Astrocyte of the cerebellum (primary cell): ENCODE data around the gene NR2C2AP.

ENCODE experiments used
- DNase-seq: peaks from one replicate; pipeline ENCODE4 v3.0.0-alpha.2; 2011; ENCODE audit warnings: low read depth
- H3K4me3 ChIP-seq: 2 replicates; pipeline ENCODE4 v1.5.1; 2011; ENCODE audit warnings: mild to moderate bottlenecking, low read depth, low read length, moderate library complexity
- in situ Hi-C: cut with HindIII; loops from 2 replicates; pipeline ENCODE4 v1.10.0; 2017; ENCODE audit warnings: low sequenced_read_pairs
- TF ChIP-seq, protein P1 (sequence below): IDR thresholded peaks from 2 replicates; pipeline ENCODE4 v1.5.1; 2012; ENCODE audit warnings: low read length, low read depth, moderate library complexity, mild to moderate bottlenecking; ENCODE audit errors: missing control alignments

The NR2C2AP gene

DNA sequence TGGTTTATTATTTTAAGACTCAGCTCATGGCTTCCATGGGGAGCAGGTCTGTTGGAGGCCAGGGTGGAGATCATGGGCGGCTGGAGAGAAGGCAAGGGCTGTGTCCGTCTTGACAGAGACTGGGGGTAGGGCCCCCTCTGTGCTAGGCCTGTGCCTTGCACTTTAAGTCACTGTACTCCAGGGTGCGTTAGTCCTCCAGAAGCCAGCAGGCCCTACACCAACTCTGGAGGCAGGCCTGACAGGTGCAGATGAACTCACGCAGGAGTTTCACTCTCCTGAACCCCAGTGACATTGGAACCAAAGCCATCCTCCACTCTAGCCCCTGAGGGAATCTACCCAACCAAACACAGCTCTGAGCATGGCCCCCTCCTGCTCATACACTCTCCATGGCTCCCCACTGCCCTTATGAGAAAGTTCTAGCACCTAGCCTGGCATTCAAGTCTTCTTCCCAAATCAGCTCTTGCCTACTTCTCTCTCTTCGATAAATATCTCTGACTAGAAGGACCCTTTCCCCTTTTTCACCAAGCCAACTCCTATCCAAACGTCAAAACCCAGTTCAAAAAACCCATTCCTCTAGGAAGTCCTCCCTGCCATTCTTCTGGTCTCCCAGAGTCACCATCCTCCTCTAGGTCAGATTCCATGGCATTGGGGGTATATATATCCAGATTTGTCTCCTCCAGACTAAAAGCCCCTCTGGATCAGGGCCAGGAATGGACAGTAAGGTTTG, 48.3 kb downstream of the NR2C2AP start:
- in situ Hi-C loops: no loop called here

DNA sequence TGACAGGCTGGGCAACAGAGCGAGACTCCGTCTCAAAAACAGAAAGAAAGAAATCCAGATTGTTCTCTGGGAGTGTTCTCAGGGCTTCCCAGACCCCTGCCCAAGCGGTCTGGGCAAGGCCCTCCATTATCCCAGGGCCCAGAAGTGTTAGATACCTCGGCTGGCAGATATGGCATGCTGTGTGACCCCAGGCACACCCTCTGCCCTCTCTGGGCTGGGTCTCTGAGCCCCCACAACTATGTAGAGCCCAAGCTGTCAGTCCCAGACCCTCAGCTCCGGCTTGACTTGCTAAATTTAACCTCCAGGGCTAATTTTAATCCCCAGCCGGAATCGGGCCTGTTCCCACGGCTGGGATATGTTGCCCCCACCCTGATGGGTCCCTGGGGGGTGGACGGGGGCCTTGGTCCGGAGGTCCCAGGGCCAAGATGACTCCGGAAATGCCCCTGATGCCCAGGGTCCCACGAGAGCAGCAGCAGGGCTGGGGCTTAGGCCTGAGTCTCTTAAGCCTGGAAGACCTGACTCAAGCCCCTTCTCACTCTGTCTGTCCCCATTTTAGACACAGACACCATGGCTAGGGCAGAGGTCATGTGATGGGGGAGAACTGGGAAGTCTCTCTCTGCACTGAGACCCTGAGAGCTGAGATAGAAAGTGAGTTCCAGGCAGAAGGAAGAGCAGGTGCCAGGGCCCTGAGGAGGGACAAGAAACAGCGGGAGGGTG, 50.4 kb downstream of the NR2C2AP start:
- in situ Hi-C loops: no loop called here
- DNase-seq: no peak
- H3K4me3 ChIP-seq: no peak overlapping the region
- TF ChIP-seq, protein P1, sequence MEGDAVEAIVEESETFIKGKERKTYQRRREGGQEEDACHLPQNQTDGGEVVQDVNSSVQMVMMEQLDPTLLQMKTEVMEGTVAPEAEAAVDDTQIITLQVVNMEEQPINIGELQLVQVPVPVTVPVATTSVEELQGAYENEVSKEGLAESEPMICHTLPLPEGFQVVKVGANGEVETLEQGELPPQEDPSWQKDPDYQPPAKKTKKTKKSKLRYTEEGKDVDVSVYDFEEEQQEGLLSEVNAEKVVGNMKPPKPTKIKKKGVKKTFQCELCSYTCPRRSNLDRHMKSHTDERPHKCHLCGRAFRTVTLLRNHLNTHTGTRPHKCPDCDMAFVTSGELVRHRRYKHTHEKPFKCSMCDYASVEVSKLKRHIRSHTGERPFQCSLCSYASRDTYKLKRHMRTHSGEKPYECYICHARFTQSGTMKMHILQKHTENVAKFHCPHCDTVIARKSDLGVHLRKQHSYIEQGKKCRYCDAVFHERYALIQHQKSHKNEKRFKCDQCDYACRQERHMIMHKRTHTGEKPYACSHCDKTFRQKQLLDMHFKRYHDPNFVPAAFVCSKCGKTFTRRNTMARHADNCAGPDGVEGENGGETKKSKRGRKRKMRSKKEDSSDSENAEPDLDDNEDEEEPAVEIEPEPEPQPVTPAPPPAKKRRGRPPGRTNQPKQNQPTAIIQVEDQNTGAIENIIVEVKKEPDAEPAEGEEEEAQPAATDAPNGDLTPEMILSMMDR: no peak

More for the DNA sequence above, 48.3 kb downstream of the NR2C2AP start:
- no peak overlapping the region for H3K4me3 ChIP-seq
- TF ChIP-seq, protein P1: no peak
- DNase-seq: no peak

DNA sequence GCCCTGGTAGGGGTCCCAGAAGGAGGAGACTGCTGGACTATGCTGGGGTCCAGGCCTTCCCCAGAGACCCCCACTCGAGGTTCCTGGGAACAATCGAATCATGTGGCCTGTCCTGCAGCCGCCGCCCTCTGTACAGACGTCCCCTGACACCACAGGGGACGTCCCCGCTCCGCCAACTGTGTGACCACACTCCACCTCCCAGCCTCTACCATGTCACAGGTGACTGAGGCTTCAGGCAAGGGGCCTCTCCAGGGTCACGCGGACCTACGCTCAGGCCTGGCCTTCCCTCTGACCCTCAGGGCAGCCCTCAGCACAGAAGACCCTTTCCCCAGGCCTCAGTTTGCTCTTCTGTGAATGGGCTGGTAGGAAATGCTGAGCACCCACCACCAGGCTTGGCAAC, 51.8 kb downstream of the NR2C2AP start:
- in situ Hi-C loops: no loop called here
- H3K4me3 ChIP-seq: no peak overlapping the region
- DNase-seq: no peak
- TF ChIP-seq, protein P1: no peak
